ENCODE results near the gene FGD3.

DNA sequence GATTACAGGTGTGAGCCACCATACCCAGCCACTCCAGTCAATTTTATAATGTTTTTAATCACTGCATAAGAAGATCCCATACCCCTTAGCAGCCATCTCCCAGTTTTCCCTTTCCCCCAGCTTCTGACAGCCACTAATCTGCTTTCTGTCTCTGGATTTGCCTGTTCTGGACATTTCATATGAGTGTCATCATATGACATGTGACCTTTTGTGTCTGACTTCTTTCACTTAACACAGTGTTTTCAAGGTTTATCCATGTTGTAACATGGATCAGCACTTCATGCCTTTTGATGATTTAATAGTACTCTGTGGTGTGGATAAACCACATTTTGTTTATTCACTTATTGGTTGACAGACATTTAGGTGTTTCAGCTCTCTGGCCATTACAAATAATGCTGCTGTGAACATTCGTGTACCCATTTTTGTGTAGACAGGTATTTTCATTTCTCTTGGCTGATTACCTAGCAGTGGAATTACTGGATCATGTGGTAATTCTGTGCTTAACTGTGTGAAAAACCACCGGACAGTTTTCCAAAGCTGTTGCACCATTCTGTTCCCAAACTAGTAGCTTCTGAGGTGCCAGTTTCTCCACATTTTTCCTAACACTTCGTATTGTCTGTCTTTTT lies 119.8 kb downstream of the FGD3 start:
- TF ChIP-seq POLR2AphosphoS5 (IDR thresholded peaks at IDR 0.05; ENCODE audit: low read depth, low read length) = no peak
- no peak for TF ChIP-seq POLR2A (IDR thresholded peaks at IDR 0.05; ENCODE audit: low read depth, low read length)
